K562 (cell line): Measurements from ENCODE around the gene CCDC34. TPM values are rescaled to one million over a fixed set of nuclear protein-coding genes. Genes with fewer than 3 reads are reported as not detected.

ENCODE experiments used
- ATAC-seq: fragments of 200-7000 bp; cut with Tn5 transposase; 3 replicates; pipeline ENCODE4 v1.9.1; 2020; ENCODE audit warnings: moderate library complexity
- BruUV-seq: library from RNA; stranded (reverse); fragments of 400-500 nt; replicated peaks from 2 replicates; lab custom pipeline; 2021; lab: Mats Ljungman, UMichigan
- CTCF ChIA-PET: fragments of 300-600 bp; formaldehyde crosslinking; extraction: SDS; loops from one replicate; lab custom pipeline; 2021; ENCODE audit warnings: low intra/inter-chr PET ratio; lab: Yijun Ruan, JAX
- POLR2A ChIA-PET: fragments of 300-600, 350-650 bp; sonication (Branson Sonifier 250); formaldehyde crosslinking; extraction: SDS; loops from one replicate; lab custom pipeline; 2021; ENCODE audit warnings: antibody characterized with exemption, inconsistent platforms; lab: Yijun Ruan, JAX
- DNase-seq, 4 experiments: peaks; one replicate each; pipeline versions ENCODE4 v3.0.0 to v3.0.0-alpha.2; 2011 to 2018; ENCODE audit warnings: low spot score in 3 of 4, mixed read lengths in 3 of 4; ENCODE audit errors: extremely low read depth in 1 of 4
- FAIRE-seq: peaks from 2 replicates; lab custom pipeline; 2011; peaks lifted over from hg19 to GRCh38; lab: Jason Lieb, UNC
- H2AFZ ChIP-seq: 2 replicates; pipeline ENCODE4 v1.6.0; 2011; ENCODE audit warnings: low read depth, low read length, control low read depth, inconsistent platforms
- H3K27ac ChIP-seq: fragments of 200-600 bp; 3 replicates; pipeline ENCODE4 v1.8.0; 2011; ENCODE audit warnings: low read depth, mild to moderate bottlenecking, control low read depth, inconsistent platforms, low read length, moderate library complexity, mixed read lengths; ENCODE audit errors: extremely low read depth
- H3K27me3 ChIP-seq, 2 experiments: fragments of 300-600 bp in 1 of 2; 2 replicates in 1 of 2; 3 replicates in 1 of 2; pipeline versions ENCODE4 v1.6.0 to v1.8.0; 2011; ENCODE audit warnings: inconsistent platforms in 2 of 2, low read length in 2 of 2, mild to moderate bottlenecking in 1 of 2, mixed read lengths in 1 of 2, moderate library complexity in 1 of 2; ENCODE audit not compliant: control insufficient read depth in 2 of 2, insufficient read depth in 2 of 2
- H3K36me3 ChIP-seq: fragments of 300-600 bp; 3 replicates; pipeline ENCODE4 v1.8.0; 2011; ENCODE audit warnings: mild to moderate bottlenecking, low read length, inconsistent platforms; ENCODE audit not compliant: control insufficient read depth, insufficient read depth
- H3K4me1 ChIP-seq, 2 experiments: fragments of 200-600 bp in 1 of 2; replicated peaks in 1 of 2; 2 replicates in 1 of 2; 3 replicates in 1 of 2; pipeline versions ENCODE4 v1.5.1 to v1.8.0; 2011; ENCODE audit warnings: inconsistent platforms in 2 of 2, low read length in 2 of 2, mild to moderate bottlenecking in 1 of 2, mixed read lengths in 1 of 2, moderate library complexity in 1 of 2; ENCODE audit not compliant: control insufficient read depth in 2 of 2, insufficient read depth in 2 of 2
- H3K4me2 ChIP-seq: 2 replicates; pipeline ENCODE4 v1.6.1; 2011; ENCODE audit warnings: low read length, control low read depth, inconsistent platforms, mixed read lengths; ENCODE audit not compliant: insufficient read depth
- H3K4me3 ChIP-seq: fragments of 200-600 bp; sonication (generic), shearing (Covaris generic); 2 replicates; pipeline ENCODE4 v1.5.1; 2016; ENCODE audit warnings: control low read depth, inconsistent platforms
- H3K79me2 ChIP-seq: fragments of 200-600 bp; 3 replicates; pipeline ENCODE4 v1.8.0; 2011; ENCODE audit warnings: low read length, inconsistent platforms; ENCODE audit not compliant: control insufficient read depth, insufficient read depth
- H3K9ac ChIP-seq, 2 experiments: 2 replicates each; pipeline versions ENCODE4 v1.6.0 to v1.6.1; 2011; ENCODE audit warnings: low read depth in 2 of 2, low read length in 2 of 2, control low read depth in 1 of 2, inconsistent platforms in 1 of 2, mild to moderate bottlenecking in 1 of 2, mixed read lengths in 1 of 2; ENCODE audit not compliant: insufficient read depth in 1 of 2
- H3K9me1 ChIP-seq: one replicate; pipeline ENCODE4 v1.6.0; 2011; ENCODE audit warnings: inconsistent platforms, mild to moderate bottlenecking, low read length, moderate library complexity; ENCODE audit not compliant: control insufficient read depth, insufficient read depth
- H3K9me3 ChIP-seq: replicated peaks from 2 replicates; pipeline ENCODE4 v1.5.1; 2011; ENCODE audit warnings: low read depth, low read length, inconsistent platforms; ENCODE audit not compliant: control insufficient read depth, insufficient read depth
- H4K20me1 ChIP-seq: replicated peaks from 2 replicates; pipeline ENCODE4 v1.6.1; 2011; ENCODE audit warnings: low read length, inconsistent platforms, mixed read lengths; ENCODE audit not compliant: control insufficient read depth, insufficient read depth
- CBX3 ChIP-seq, 2 experiments: IDR thresholded peaks; 1 replicate in 1 of 2; 2 replicates in 1 of 2; pipeline ENCODE4 v1.6.1; 2012; ENCODE audit warnings: inconsistent platforms in 2 of 2, low read length in 2 of 2, borderline replicate concordance in 1 of 2, control low read depth in 1 of 2
- COPS2 ChIP-seq: fragments of 450-650 bp; conservative IDR thresholded peaks from 2 replicates; pipeline ENCODE4 v1.6.1; 2016; ENCODE audit warnings: mild to moderate bottlenecking, moderate library complexity
- CREBBP ChIP-seq: IDR thresholded peaks from one replicate; pipeline ENCODE4 v1.6.1; 2012; ENCODE audit warnings: low read depth, mild to moderate bottlenecking, control low read depth, inconsistent platforms, low read length
- CXXC5 ChIP-seq: fragments of 250-450 bp; sonication (Bioruptor Pico); IDR thresholded peaks from 2 replicates; pipeline ENCODE4 v1.8.0; 2022; ENCODE audit warnings: inconsistent platforms, mild to moderate bottlenecking, moderate library complexity
- GTF2E2 ChIP-seq: fragments of 200-800 bp; sonication (Bioruptor generic); IDR thresholded peaks from 2 replicates; pipeline ENCODE4 v1.6.1; 2016; ENCODE audit warnings: missing genetic modification characterization, missing compliant biosample characterization
- MAFF ChIP-seq: IDR thresholded peaks from 2 replicates; pipeline ENCODE4 v1.6.1; 2012; ENCODE audit warnings: low read length, improper control_type of control experiment
- MCM7 ChIP-seq, 2 experiments: fragments of 450-650 bp; IDR thresholded peaks; 2 replicates each; pipeline ENCODE4 v1.6.1; 2016 to 2018
- PHB ChIP-seq: fragments of 250-450 bp; sonication (Bioruptor Pico); IDR thresholded peaks from 2 replicates; pipeline ENCODE4 v1.5.0; 2021
- TEAD1 ChIP-seq, 2 experiments: fragments of 450-650 bp in 1 of 2; sonication (generic) in 1 of 2; formaldehyde crosslinking; IDR thresholded peaks; 2 replicates each; pipeline versions ENCODE4 v1.4.0 to v1.8.0; 2020 to 2022; ENCODE audit warnings: mild to moderate bottlenecking in 2 of 2, missing genetic modification reagents in 1 of 2
- TRIM24 ChIP-seq, 2 experiments: fragments of 450-650 bp; IDR thresholded peaks; 2 replicates each; pipeline ENCODE4 v1.6.1; 2016
- TRIM28 ChIP-seq: fragments of 450-650 bp; IDR thresholded peaks from 2 replicates; pipeline ENCODE4 v1.6.1; 2017
- ZNF507 ChIP-seq: conservative IDR thresholded peaks from 2 replicates; pipeline ENCODE4 v1.6.1; 2017; ENCODE audit warnings: missing genetic modification characterization, missing compliant biosample characterization
- ZNF75A ChIP-seq: fragments of 450-650 bp; formaldehyde crosslinking; IDR thresholded peaks from 2 replicates; pipeline ENCODE4 v1.4.0; 2020; ENCODE audit warnings: mild to moderate bottlenecking
- WGBS: fragments of 100-300 bp; shearing (Covaris generic); methylation state at CpG from one replicate; pipeline ENCODE4 v1.1.6; 2016; ENCODE audit warnings: low coverage, mixed read lengths; ENCODE audit not compliant: insufficient coverage; ENCODE audit errors: missing lambda C conversion rate; 5-methylcytosine and 5-hydroxymethylcytosine counted together
- in situ Hi-C: fragments of 300-500 bp; cut with MboI; formaldehyde crosslinking; loops from 4 replicates; pipeline ENCODE4 v1.15.0; 2018; ENCODE audit warnings: inconsistent platforms, mixed read lengths
- intact Hi-C: fragments of 100-400 bp; cut with micrococcal nuclease; formaldehyde crosslinking; loops from 2 replicates; pipeline ENCODE4 v1.14.2; 2022
- polyA plus RNA-seq, 8 experiments: library from polyadenylated mRNA; depleted of rRNA in 4 of 8; stranded (reverse) in 5 of 8; unstranded in 3 of 8; fragments of >200 nt; fragmentation: Nextera tagmentation in 2 of 8; fragmentation: Illumina TruSeq in 1 of 8; extraction: Ambion mirVana in 2 of 8; extraction: Trizol in 1 of 8; gene quantifications; 2 replicates each; pipeline versions ENCODE4 v1.2.1 to v1.2.3, GENCODE V29; 2011 to 2014; ENCODE audit warnings: inconsistent platforms in 1 of 8, missing spikeins in 1 of 8
- total RNA-seq, 7 experiments: library from RNA; depleted of rRNA in 6 of 7; stranded (reverse); fragments of >200 nt in 6 of 7; fragmentation: Illumina TruSeq in 2 of 7; extraction: Trizol in 2 of 7; gene quantifications; 2 replicates each; pipeline versions ENCODE4 v1.2.1 to v1.2.3, GENCODE V29; 2011 to 2021; ENCODE audit warnings: low replicate concordance in 1 of 7
- TF ChIP-seq, protein P1 (sequence below): sonication (generic); formaldehyde crosslinking; IDR thresholded peaks from 2 replicates; pipeline ENCODE4 v1.8.1; 2023; ENCODE audit warnings: mild to moderate bottlenecking, missing genetic modification reagents
- TF ChIP-seq, protein P2 (sequence below): sonication (generic); formaldehyde crosslinking; IDR thresholded peaks from 2 replicates; pipeline ENCODE4 v1.8.1; 2023; ENCODE audit warnings: mild to moderate bottlenecking, missing genetic modification reagents
- TF ChIP-seq, protein P3 (sequence below): fragments of 450-650 bp; conservative IDR thresholded peaks from 2 replicates; pipeline ENCODE4 v1.6.1; 2016; ENCODE audit warnings: missing genetic modification characterization, low read depth, mild to moderate bottlenecking, control low read depth, missing compliant biosample characterization
- TF ChIP-seq, protein P4 (sequence below), 2 experiments: IDR thresholded peaks; 2 replicates each; pipeline ENCODE4 v1.6.1; 2012; ENCODE audit warnings: improper control_type of control experiment in 2 of 2, low read depth in 2 of 2, low read length in 2 of 2, borderline replicate concordance in 1 of 2

CCDC34 gene
- total and polyA plus RNA-seq, 9 of the 15 experiments (the other 6 are each of a cell fraction or from before 2014, with no cell fraction given), result 6.2 to 42.0 (median 15.7) TPM

DNA sequence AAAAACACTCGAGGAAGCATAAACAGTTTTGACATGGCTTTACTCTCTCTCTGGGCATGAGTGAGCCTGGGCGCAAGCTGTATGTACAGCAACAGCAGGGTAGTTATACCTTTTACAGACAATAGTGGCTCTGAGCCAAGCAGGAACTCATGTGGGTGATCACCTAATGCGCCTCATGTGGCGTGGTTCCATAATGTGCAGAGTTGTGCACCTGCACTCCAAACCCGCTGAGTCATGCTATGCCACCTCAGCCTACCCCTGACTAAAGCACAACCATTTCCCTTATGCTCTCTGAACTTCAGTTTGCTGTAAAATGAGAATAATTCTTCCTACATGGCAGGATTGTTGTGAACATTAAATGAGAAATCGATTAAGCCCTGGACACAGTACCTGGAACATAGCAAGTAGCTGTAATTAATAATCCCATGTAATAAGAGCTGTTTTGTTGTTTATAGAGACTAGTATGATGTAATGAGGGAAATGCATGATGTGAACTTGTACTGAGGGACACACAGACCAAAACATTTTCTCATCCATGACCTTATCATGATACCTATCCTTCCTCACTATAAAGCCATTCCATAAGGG is 71.6 kb downstream of the CCDC34 start:
- Histone ChIP-seq H3K4me2 (no peak overlapping the region), H3K9me3 (peaks cover 10% of the 10 kb centered on the region; the same call in 1 of the 2 replicates), H2AFZ (no peak overlapping the region), H3K4me3 (no peak overlapping the region), H3K9me1 (no peaks in the 10 kb centered on the region), H3K27ac (no peak overlapping the region), H3K36me3 (no peaks in the 10 kb centered on the region), H3K9ac (no peak overlapping the region), H3K27me3 (no peaks in the 10 kb centered on the region), H3K79me2 (no peaks in the 10 kb centered on the region), H4K20me1 (no peaks in the 10 kb centered on the region), H3K4me1 (no peaks in the 10 kb centered on the region)
- DNase-seq, result peak in 1 of 4 experiments; percentile 29
- intact Hi-C loops (loop anchor here (10.0 kb wide), 1 partner anchor 1007 kb away; no protein-coding TSS in a partner anchor), in situ Hi-C loops (no loop called here)
- WGBS, result 21% methylated on average over 6 of the region's 6 CpGs
- 0 out of 3 replicates have a peak, but pooled peaks have one; percentile 32 for ATAC-seq
- POLR2A ChIA-PET, result interaction anchor here (0.7 to 1.5 kb wide), 2 partner anchors 9 to 124 kb away, joined by 3 to 5 read pairs; no protein-coding TSS in a partner anchor
- BruUV-seq, result no TSS peak
- FAIRE-seq, result no peak
- CTCF ChIA-PET, result no interaction called here
- no peak for TF ChIP-seq CREBBP
- no peak for TF ChIP-seq GTF2E2 (tag)
- TF ChIP-seq TRIM28, result peak; percentile 40; the same call in 1 of the 2 replicates
- peak in 1 of 2 experiments; percentile 94; a peak in 2 of 3 replicates for TF ChIP-seq CBX3 (IDR thresholded peaks at IDR 0.05; ENCODE audit: borderline replicate concordance in 1 of 2, low read length in 2 of 2)
- no peak for TF ChIP-seq COPS2
- TF ChIP-seq, protein P1, sequence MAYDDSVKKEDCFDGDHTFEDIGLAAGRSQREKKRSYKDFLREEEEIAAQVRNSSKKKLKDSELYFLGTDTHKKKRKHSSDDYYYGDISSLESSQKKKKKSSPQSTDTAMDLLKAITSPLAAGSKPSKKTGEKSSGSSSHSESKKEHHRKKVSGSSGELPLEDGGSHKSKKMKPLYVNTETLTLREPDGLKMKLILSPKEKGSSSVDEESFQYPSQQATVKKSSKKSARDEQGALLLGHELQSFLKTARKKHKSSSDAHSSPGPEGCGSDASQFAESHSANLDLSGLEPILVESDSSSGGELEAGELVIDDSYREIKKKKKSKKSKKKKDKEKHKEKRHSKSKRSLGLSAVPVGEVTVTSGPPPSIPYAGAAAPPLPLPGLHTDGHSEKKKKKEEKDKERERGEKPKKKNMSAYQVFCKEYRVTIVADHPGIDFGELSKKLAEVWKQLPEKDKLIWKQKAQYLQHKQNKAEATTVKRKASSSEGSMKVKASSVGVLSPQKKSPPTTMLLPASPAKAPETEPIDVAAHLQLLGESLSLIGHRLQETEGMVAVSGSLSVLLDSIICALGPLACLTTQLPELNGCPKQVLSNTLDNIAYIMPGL (CRISPR knock-in tag), result no peak
- TF ChIP-seq CXXC5, result no peak
- TF ChIP-seq, protein P2, sequence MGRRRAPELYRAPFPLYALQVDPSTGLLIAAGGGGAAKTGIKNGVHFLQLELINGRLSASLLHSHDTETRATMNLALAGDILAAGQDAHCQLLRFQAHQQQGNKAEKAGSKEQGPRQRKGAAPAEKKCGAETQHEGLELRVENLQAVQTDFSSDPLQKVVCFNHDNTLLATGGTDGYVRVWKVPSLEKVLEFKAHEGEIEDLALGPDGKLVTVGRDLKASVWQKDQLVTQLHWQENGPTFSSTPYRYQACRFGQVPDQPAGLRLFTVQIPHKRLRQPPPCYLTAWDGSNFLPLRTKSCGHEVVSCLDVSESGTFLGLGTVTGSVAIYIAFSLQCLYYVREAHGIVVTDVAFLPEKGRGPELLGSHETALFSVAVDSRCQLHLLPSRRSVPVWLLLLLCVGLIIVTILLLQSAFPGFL (CRISPR knock-in tag), result no peak
- TF ChIP-seq, protein P3, sequence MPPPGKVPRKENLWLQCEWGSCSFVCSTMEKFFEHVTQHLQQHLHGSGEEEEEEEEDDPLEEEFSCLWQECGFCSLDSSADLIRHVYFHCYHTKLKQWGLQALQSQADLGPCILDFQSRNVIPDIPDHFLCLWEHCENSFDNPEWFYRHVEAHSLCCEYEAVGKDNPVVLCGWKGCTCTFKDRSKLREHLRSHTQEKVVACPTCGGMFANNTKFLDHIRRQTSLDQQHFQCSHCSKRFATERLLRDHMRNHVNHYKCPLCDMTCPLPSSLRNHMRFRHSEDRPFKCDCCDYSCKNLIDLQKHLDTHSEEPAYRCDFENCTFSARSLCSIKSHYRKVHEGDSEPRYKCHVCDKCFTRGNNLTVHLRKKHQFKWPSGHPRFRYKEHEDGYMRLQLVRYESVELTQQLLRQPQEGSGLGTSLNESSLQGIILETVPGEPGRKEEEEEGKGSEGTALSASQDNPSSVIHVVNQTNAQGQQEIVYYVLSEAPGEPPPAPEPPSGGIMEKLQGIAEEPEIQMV (tag), result no peak
- no peak for TF ChIP-seq ZNF75A (CRISPR knock-in tag)
- TF ChIP-seq, protein P4, sequence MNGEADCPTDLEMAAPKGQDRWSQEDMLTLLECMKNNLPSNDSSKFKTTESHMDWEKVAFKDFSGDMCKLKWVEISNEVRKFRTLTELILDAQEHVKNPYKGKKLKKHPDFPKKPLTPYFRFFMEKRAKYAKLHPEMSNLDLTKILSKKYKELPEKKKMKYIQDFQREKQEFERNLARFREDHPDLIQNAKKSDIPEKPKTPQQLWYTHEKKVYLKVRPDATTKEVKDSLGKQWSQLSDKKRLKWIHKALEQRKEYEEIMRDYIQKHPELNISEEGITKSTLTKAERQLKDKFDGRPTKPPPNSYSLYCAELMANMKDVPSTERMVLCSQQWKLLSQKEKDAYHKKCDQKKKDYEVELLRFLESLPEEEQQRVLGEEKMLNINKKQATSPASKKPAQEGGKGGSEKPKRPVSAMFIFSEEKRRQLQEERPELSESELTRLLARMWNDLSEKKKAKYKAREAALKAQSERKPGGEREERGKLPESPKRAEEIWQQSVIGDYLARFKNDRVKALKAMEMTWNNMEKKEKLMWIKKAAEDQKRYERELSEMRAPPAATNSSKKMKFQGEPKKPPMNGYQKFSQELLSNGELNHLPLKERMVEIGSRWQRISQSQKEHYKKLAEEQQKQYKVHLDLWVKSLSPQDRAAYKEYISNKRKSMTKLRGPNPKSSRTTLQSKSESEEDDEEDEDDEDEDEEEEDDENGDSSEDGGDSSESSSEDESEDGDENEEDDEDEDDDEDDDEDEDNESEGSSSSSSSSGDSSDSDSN (IDR thresholded peaks at IDR 0.05; ENCODE audit: borderline replicate concordance in 1 of 2, low read depth in 2 of 2, low read length in 2 of 2), result no peak
- TF ChIP-seq TRIM24 (IDR thresholded peaks at IDR 0.05), result peak in 1 of 2 experiments; percentile 39; a peak in 1 of 4 replicates
- TF ChIP-seq ZNF507 (tag), result no peak
- TF ChIP-seq PHB (CRISPR knock-in tag), result no peak
- no peak for TF ChIP-seq TEAD1 (CRISPR knock-in tag; IDR thresholded peaks at IDR 0.05)
- TF ChIP-seq MCM7 (IDR thresholded peaks at IDR 0.05), result no peak
- TF ChIP-seq MAFF, result peak; percentile 31; the same call in 1 of the 2 replicates
